ENCODE data around the gene EFCAB12. TPM values are rescaled to one million over a fixed set of nuclear protein-coding genes. Genes with fewer than 3 reads are reported as not detected.

EFCAB12 gene
- total RNA-seq, 1 donor from 2014 or later = 0.14 TPM

- peaks cover 4% of the 10 kb centered on the region for H3K4me1 ChIP-seq (ENCODE audit: insufficient read depth, low read length)
- no peaks in the 10 kb centered on the region for H4K20me1 ChIP-seq (ENCODE audit: insufficient read depth, low read length)
- no peaks in the 10 kb centered on the region for H3K36me3 ChIP-seq (ENCODE audit: insufficient read depth, low read length)
- Mint-ChIP-seq H3K4me1 (ENCODE audit: low read depth, unreplicated experiment) (peaks cover 7% of the 10 kb centered on the region), H3K4me3 (ENCODE audit: unreplicated experiment) (no peak overlapping the region), H3K36me3 (ENCODE audit: low read depth, unreplicated experiment) (no peaks in the 10 kb centered on the region), H3K27ac (ENCODE audit: unreplicated experiment) (no peak overlapping the region), H3K27me3 (ENCODE audit: low read depth, unreplicated experiment) (peaks cover 7% of the 10 kb centered on the region), H3K9me3 (ENCODE audit: unreplicated experiment) (no peaks in the 10 kb centered on the region)
- no peaks in the 10 kb centered on the region for H3K79me2 ChIP-seq (ENCODE audit: insufficient read depth, low read length)
- H3K4me2 ChIP-seq (ENCODE audit: low read length) = no peak overlapping the region
- H3K27me3 ChIP-seq (ENCODE audit: insufficient read depth, low read length) = peaks cover 2% of the 10 kb centered on the region
- H3K27ac ChIP-seq (ENCODE audit: low read depth, low read length) = no peak overlapping the region
- no peak overlapping the region for H2AFZ ChIP-seq (ENCODE audit: low read depth, low read length)
- H3K9ac ChIP-seq (ENCODE audit: low read length) = no peak overlapping the region
- FAIRE-seq = no peak
- H3K4me3 ChIP-seq (ENCODE audit: insufficient read depth, low read depth, low read length) = no peak overlapping the region
- no peak for DNase-seq (ENCODE audit: low read depth)
- TF ChIP-seq CTCF (IDR thresholded peaks at IDR 0.05; ENCODE audit: insufficient read depth, low read depth, low read length) (no peak), EZH2 (IDR thresholded peaks at IDR 0.05; ENCODE audit: insufficient read depth, low read length) (no peak)
- no peaks in the 10 kb centered on the region for H3K9me3 ChIP-seq (ENCODE audit: insufficient read depth, low read depth, low read length)
These were observed 69.6 kb downstream of the EFCAB12 start for GRCh38 chr3:129358772-129359371.

GRCh38 chr3:129358177-129358771 lies 70.2 kb downstream of the EFCAB12 start:
- DNase-seq (ENCODE audit: low read depth) = no peak
- no peak overlapping the region for H3K4me3 Mint-ChIP-seq (ENCODE audit: unreplicated experiment)
- H3K27ac ChIP-seq (ENCODE audit: low read depth, low read length) = no peak overlapping the region
- H3K4me2 ChIP-seq (ENCODE audit: low read length) = no peak overlapping the region
- no peaks in the 10 kb centered on the region for H3K36me3 Mint-ChIP-seq (ENCODE audit: low read depth, unreplicated experiment)
- TF ChIP-seq EZH2 (IDR thresholded peaks at IDR 0.05; ENCODE audit: insufficient read depth, low read length) (no peak), CTCF (IDR thresholded peaks at IDR 0.05; ENCODE audit: insufficient read depth, low read depth, low read length) (no peak)
- peaks cover 7% of the 10 kb centered on the region for H3K4me1 Mint-ChIP-seq (ENCODE audit: low read depth, unreplicated experiment)
- no peak for FAIRE-seq
- no peaks in the 10 kb centered on the region for H4K20me1 ChIP-seq (ENCODE audit: insufficient read depth, low read length)
- H3K36me3 ChIP-seq (ENCODE audit: insufficient read depth, low read length) = no peaks in the 10 kb centered on the region
- no peaks in the 10 kb centered on the region for H3K9me3 Mint-ChIP-seq (ENCODE audit: unreplicated experiment)
- no peak overlapping the region for H3K27ac Mint-ChIP-seq (ENCODE audit: unreplicated experiment)
- H3K27me3 Mint-ChIP-seq (ENCODE audit: low read depth, unreplicated experiment) = peaks cover 12% of the 10 kb centered on the region
- H2AFZ ChIP-seq (ENCODE audit: low read depth, low read length) = no peak overlapping the region
- peaks cover 2% of the 10 kb centered on the region for H3K27me3 ChIP-seq (ENCODE audit: insufficient read depth, low read length)
- H3K9ac ChIP-seq (ENCODE audit: low read length) = no peak overlapping the region
- no peak overlapping the region for H3K4me3 ChIP-seq (ENCODE audit: insufficient read depth, low read depth, low read length)
- no peaks in the 10 kb centered on the region for H3K79me2 ChIP-seq (ENCODE audit: insufficient read depth, low read length)
- H3K9me3 ChIP-seq (ENCODE audit: insufficient read depth, low read depth, low read length) = no peaks in the 10 kb centered on the region
- H3K4me1 ChIP-seq (ENCODE audit: insufficient read depth, low read length) = peaks cover 4% of the 10 kb centered on the region

DNA sequence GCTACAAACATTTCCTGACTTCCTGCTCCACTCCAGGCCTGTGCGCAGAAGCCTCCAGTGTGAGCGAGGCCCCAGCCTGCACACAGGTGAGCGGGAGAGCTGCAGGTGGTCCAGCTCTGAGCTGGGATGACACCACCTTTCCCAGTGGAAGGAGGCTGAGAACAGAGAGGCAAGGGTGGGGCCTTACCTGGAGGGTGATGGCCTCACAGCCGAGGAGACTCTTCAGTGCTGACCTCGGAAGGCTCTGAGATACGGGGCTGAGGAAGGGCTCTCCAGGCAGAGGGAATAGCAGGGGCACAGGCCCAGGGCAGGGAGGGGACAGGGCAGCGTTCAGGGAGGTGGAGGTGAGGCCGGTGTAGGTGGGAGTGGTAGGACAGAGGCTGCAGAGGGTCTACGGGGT lies 70.8 kb downstream of the EFCAB12 start:
- H3K27me3 ChIP-seq (ENCODE audit: insufficient read depth, low read length) = peaks cover 2% of the 10 kb centered on the region
- H3K27ac ChIP-seq (ENCODE audit: low read depth, low read length) = no peak overlapping the region
- peaks cover 18% of the 10 kb centered on the region for H3K27me3 Mint-ChIP-seq (ENCODE audit: low read depth, unreplicated experiment)
- no peak overlapping the region for H3K9ac ChIP-seq (ENCODE audit: low read length)
- H3K36me3 Mint-ChIP-seq (ENCODE audit: low read depth, unreplicated experiment) = peaks cover 2% of the 10 kb centered on the region
- no peaks in the 10 kb centered on the region for H3K36me3 ChIP-seq (ENCODE audit: insufficient read depth, low read length)
- H3K4me1 ChIP-seq (ENCODE audit: insufficient read depth, low read length) = peaks cover 4% of the 10 kb centered on the region
- TF ChIP-seq EZH2 (IDR thresholded peaks at IDR 0.05; ENCODE audit: insufficient read depth, low read length) (no peak), CTCF (IDR thresholded peaks at IDR 0.05; ENCODE audit: insufficient read depth, low read depth, low read length) (no peak)
- no peaks in the 10 kb centered on the region for H3K9me3 ChIP-seq (ENCODE audit: insufficient read depth, low read depth, low read length)
- H3K79me2 ChIP-seq (ENCODE audit: insufficient read depth, low read length) = no peaks in the 10 kb centered on the region
- no peak for FAIRE-seq
- H4K20me1 ChIP-seq (ENCODE audit: insufficient read depth, low read length) = no peaks in the 10 kb centered on the region
- H3K4me2 ChIP-seq (ENCODE audit: low read length) = no peak overlapping the region
- DNase-seq (ENCODE audit: low read depth) = no peak
- H3K9me3 Mint-ChIP-seq (ENCODE audit: unreplicated experiment) = no peaks in the 10 kb centered on the region
- no peak overlapping the region for H3K4me3 Mint-ChIP-seq (ENCODE audit: unreplicated experiment)
- no peak overlapping the region for H3K4me3 ChIP-seq (ENCODE audit: insufficient read depth, low read depth, low read length)
- H3K4me1 Mint-ChIP-seq (ENCODE audit: low read depth, unreplicated experiment) = peaks cover 7% of the 10 kb centered on the region
- H3K27ac Mint-ChIP-seq (ENCODE audit: unreplicated experiment) = no peak overlapping the region
- H2AFZ ChIP-seq (ENCODE audit: low read depth, low read length) = no peak overlapping the region

All from astrocyte (in vitro differentiated cells and primary cell).